ENCODE results near the gene PRM2. TPM values are rescaled to one million over a fixed set of nuclear protein-coding genes. Genes with fewer than 3 reads are reported as not detected.
"Not testable (repeated sequence)": the region's sequence is repeated elsewhere in the genome, so short reads cannot be mapped to it uniquely, and the experiment has no call there.

The PRM2 gene
- total RNA-seq, 1 donor from 2014 or later: not detected

DNA sequence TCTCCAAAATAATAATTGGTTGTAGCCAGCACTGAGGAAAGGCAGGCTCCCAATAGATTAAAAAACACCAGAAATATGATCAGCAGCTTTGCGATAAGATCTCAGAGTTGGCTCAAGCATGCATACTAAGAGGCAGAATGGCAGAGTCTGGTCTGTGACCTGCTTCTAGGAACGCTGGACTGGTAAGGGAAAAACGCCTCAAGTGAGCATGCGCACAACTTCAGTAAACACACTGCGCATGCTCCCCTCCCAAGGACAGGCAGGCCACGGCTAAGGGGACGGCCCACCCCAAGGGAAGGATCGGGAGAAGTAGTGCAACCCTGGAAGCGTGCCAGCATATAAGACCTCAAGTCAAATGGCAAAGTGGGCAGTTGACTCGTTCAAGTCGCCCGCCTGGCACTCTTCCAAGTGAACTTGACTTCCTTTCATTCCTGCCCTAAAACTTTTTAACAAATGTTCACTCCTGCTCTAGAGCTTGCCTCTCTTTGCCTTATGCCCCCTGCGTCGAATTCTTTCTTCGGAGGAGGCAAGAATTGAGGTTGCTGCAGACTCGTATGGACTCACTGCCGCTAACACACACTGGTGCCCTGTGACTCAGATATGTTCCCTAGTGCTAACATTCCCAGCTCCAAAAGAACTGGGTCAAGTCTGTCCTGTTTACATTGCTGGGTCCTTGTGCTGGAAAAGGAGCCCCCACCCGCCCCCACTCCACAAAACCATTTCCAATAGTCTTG, 27.3 kb upstream of the PRM2 start:
- FAIRE-seq (no peak), DNase-seq (ENCODE audit: low read depth) (peak; percentile 67)
- H3K36me3 ChIP-seq (ENCODE audit: control insufficient read depth, insufficient read depth, low read length): no peaks in the 10 kb centered on the region
- H3K4me3 ChIP-seq (ENCODE audit: low read depth, low read length): peak overlapping the region; percentile 15
- no peaks in the 10 kb centered on the region for H3K27me3 ChIP-seq (ENCODE audit: control insufficient read depth, insufficient read depth, low read length)
- TF ChIP-seq, protein P1, sequence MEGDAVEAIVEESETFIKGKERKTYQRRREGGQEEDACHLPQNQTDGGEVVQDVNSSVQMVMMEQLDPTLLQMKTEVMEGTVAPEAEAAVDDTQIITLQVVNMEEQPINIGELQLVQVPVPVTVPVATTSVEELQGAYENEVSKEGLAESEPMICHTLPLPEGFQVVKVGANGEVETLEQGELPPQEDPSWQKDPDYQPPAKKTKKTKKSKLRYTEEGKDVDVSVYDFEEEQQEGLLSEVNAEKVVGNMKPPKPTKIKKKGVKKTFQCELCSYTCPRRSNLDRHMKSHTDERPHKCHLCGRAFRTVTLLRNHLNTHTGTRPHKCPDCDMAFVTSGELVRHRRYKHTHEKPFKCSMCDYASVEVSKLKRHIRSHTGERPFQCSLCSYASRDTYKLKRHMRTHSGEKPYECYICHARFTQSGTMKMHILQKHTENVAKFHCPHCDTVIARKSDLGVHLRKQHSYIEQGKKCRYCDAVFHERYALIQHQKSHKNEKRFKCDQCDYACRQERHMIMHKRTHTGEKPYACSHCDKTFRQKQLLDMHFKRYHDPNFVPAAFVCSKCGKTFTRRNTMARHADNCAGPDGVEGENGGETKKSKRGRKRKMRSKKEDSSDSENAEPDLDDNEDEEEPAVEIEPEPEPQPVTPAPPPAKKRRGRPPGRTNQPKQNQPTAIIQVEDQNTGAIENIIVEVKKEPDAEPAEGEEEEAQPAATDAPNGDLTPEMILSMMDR (IDR thresholded peaks at IDR 0.05; ENCODE audit: insufficient read depth, low read length, severe bottlenecking): no peak

DNA sequence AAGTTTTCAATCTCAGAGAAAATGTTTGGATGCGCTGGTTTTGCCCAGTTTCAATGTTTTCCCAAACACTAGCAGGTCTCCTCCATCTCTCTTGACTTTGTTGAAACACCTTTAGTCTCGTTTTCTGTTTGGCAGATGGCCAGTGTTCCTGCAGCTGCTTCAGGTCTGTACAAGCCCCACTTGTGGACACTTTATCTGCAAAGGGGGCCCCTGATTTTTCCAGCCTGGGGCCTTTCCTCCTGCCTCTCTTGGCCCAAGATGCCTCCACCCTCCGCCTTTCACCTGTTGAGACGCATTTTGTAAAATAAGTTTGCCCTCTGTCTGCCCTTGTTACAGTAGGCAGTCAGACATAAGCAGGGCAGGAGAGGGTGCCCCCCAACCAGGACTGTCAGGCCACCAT, 26.7 kb upstream of the PRM2 start:
- FAIRE-seq (no peak), DNase-seq (ENCODE audit: low read depth) (peak; percentile 51)

DNA sequence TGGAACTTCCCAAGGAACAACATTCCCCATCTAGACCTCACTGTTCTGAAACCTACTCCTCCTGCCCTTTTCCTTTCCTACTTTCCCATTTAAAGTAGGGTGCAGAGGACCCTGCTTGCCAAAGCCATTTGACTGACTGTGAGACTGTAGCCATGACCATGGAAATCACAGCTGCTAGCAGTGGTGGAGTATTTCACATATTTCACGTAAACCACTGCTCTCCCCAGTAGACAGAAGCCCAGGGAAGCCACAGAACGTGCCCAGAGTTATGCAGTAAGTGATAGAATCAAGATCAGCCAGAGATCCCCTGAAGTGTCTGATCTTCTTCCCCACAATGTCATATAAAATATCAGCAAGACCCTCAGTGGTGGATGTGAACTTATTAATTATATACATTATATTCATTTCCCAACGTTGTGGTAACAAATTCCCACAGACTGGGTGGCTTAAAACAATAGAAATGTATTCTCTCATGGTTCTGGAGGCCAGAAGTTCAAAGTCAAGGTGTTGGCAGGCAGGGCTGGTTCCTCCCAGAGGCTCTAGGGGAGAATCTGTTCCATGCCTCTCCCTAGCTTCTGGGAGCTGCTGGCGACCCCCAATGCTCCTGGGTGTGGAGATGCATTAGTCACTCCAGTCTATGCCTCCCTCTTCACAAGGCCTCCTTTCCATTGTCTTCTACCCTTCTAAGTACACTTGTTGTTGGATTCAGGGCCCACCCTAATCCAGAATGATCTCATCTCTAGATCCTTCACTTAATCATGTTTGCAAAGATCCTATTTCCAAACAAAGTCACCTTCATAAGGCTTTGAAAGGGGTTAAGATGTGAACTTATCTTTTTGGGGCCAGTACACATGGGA, 25.6 kb upstream of the PRM2 start:
- no peaks in the 10 kb centered on the region for H3K27me3 ChIP-seq (ENCODE audit: control insufficient read depth, insufficient read depth, low read length)
- FAIRE-seq (no peak), DNase-seq (ENCODE audit: low read depth) (no peak)
- TF ChIP-seq, protein P1 (IDR thresholded peaks at IDR 0.05; ENCODE audit: insufficient read depth, low read length, severe bottlenecking): no peak
- no peak overlapping the region for H3K4me3 ChIP-seq (ENCODE audit: low read depth, low read length)
- H3K36me3 ChIP-seq (ENCODE audit: control insufficient read depth, insufficient read depth, low read length): no peaks in the 10 kb centered on the region

More for the DNA sequence above, 26.7 kb upstream of the PRM2 start:
- Histone ChIP-seq H3K4me3 (ENCODE audit: low read depth, low read length) (no peak overlapping the region), H3K36me3 (ENCODE audit: control insufficient read depth, insufficient read depth, low read length) (no peaks in the 10 kb centered on the region), H3K27me3 (ENCODE audit: control insufficient read depth, insufficient read depth, low read length) (no peaks in the 10 kb centered on the region)
- TF ChIP-seq, protein P1 (IDR thresholded peaks at IDR 0.05; ENCODE audit: insufficient read depth, low read length, severe bottlenecking): no peak

DNA sequence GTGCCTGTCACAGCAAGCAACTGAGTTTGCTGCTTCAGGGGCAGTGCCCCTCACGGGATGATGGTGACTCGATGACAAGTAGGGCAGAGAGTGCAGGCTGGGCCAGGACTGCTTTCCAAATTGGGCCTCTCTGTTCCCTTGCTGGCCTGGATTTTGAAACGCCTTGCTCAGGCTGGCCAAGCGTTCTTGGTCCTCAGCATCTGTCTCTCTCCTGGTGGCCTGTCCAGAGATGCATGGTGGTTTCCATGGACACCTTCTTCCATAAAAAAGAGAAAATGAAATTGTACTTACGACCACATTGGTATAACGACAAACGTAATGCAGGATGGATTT, 24.2 kb upstream of the PRM2 start:
- FAIRE-seq: no peak
- TF ChIP-seq, protein P1 (IDR thresholded peaks at IDR 0.05; ENCODE audit: insufficient read depth, low read length, severe bottlenecking): no peak
- DNase-seq (ENCODE audit: low read depth): no peak

DNA sequence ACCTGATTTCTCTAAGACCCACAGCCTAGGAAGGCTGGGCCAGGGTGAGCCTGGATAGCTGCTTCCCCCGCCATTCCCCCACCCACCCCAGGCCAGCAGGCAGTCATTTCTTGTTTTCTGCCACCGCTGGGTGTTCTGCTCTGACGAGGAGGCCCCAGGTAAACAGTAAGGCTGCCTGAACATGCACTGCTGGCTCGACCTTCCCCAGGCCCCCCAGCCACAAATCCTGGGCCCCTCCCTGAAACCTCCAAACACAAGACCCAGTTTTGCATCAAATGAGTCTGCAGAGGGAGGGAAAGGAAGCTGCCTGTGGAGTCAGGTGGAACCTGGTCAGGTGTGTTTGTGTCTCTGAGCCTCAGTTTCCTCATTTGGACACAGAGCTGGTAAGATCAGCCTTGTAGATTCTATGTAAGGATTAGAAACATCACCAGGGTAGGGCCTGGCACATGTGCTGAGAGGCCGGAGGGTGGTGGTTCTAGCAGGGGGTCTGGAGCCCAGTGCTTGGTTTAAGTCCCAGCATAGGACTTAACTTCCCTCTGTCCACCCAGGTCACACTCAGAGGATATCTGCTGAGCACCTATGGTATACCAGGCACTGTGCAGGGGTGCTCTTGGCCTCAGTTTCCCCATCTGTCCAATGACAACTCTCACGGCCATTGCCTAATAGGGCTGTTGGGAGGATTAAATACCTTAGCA, 23.7 kb upstream of the PRM2 start:
- no peak for FAIRE-seq
- no peak for DNase-seq (ENCODE audit: low read depth)

More for the DNA sequence above, 24.2 kb upstream of the PRM2 start:
- no peak overlapping the region for H3K4me3 ChIP-seq (ENCODE audit: low read depth, low read length)
- no peaks in the 10 kb centered on the region for H3K36me3 ChIP-seq (ENCODE audit: control insufficient read depth, insufficient read depth, low read length)
- H3K27me3 ChIP-seq (ENCODE audit: control insufficient read depth, insufficient read depth, low read length): no peaks in the 10 kb centered on the region

DNA sequence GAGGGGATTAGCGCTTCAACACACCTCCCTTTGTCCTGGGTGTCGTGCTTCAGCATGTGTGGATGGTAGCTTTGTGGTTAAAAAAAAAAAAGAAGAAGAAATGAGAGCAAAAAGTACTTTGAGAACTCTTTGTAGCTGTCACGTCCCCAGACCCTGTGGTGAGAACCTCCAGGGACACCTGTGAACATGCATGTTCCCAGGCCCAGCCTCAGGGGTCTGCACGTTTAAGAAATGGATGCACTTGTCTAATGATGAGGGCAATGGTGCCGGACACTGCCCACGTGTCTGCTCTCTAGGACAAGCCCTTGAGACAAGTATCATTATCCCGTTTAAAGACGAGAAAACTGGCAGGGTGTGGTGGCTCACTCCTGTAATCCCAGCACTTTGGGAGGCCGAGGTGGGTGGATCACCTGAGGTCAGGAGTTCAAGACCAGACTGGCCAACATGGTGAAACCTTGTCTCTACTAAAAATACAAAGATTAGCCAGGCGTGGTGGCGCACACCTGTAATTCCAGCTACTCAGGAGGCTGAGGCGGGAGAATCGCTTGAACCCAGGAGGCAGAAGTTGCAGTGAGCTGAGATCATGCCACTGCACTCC, 22.8 kb upstream of the PRM2 start:
- H3K36me3 ChIP-seq (ENCODE audit: control insufficient read depth, insufficient read depth, low read length); FAIRE-seq; DNase-seq (ENCODE audit: low read depth); H3K27me3 ChIP-seq (ENCODE audit: control insufficient read depth, insufficient read depth, low read length); H3K4me3 ChIP-seq (ENCODE audit: low read depth, low read length): not testable (repeated sequence)

More for the DNA sequence above, 23.7 kb upstream of the PRM2 start:
- TF ChIP-seq, protein P1 (IDR thresholded peaks at IDR 0.05; ENCODE audit: insufficient read depth, low read length, severe bottlenecking): no peak
- Histone ChIP-seq H3K36me3 (ENCODE audit: control insufficient read depth, insufficient read depth, low read length) (no peaks in the 10 kb centered on the region), H3K27me3 (ENCODE audit: control insufficient read depth, insufficient read depth, low read length) (no peaks in the 10 kb centered on the region), H3K4me3 (ENCODE audit: low read depth, low read length) (no peak overlapping the region)

All from bronchial epithelial cell (primary cell).